CD4-positive, alpha-beta T cell treated with Interleukin-15 for 4 hours (primary cell): Measurements from ENCODE around the gene AOC3.

Source experiments
- DNase-seq: peaks from one replicate; pipeline ENCODE4 v3.0.0-alpha.2; 2020; ENCODE audit warnings: low spot score

AOC3 gene

GRCh38 chr17:42850954-42851353, at the start of gene AOC3:
TSS of gene AOC3 (plus strand) at chr17:42851199. CDS start at chr17:42851344, 145 bp downstream.
- DNase-seq = no peak

- no peak for DNase-seq
Observed at GRCh38 chr17:42803074-42803883, 47.7 kb upstream of the AOC3 start.

- DNase-seq = no peak
Observed at GRCh38 chr17:42804918-42805367, 46.1 kb upstream of the AOC3 start.

- no peak for DNase-seq
Observed at GRCh38 chr17:42806249-42806648, 44.8 kb upstream of the AOC3 start.

GRCh38 chr17:42809250-42809649, 41.7 kb upstream of the AOC3 start:
- no peak for DNase-seq

GRCh38 chr17:42814633-42815399, 36.2 kb upstream of the AOC3 start:
- DNase-seq = no peak

- DNase-seq = no peak
Observed at GRCh38 chr17:42817866-42818265, 33.1 kb upstream of the AOC3 start.

GRCh38 chr17:42818379-42818778, 32.6 kb upstream of the AOC3 start:
- no peak for DNase-seq

GRCh38 chr17:42819939-42820535, 31.0 kb upstream of the AOC3 start:
- DNase-seq = peak; percentile 55

GRCh38 chr17:42821176-42821575, 29.8 kb upstream of the AOC3 start:
- no peak for DNase-seq

GRCh38 chr17:42827472-42827871, 23.5 kb upstream of the AOC3 start:
- no peak for DNase-seq

- no peak for DNase-seq
Observed at GRCh38 chr17:42830971-42831370, 20.0 kb upstream of the AOC3 start.

- peak; percentile 12 for DNase-seq
Observed at GRCh38 chr17:42832213-42832933, 18.6 kb upstream of the AOC3 start.

- DNase-seq = peak; percentile 88
Observed at GRCh38 chr17:42832934-42833766, 17.8 kb upstream of the AOC3 start, which contains the start of gene PSME3. TSS of gene PSME3 (plus strand) at chr17:42833397. CDS start at chr17:42833632, 235 bp downstream.

- DNase-seq = no peak
Observed at GRCh38 chr17:42833767-42834422, 17.1 kb upstream of the AOC3 start.

GRCh38 chr17:42835732-42836131, 15.3 kb upstream of the AOC3 start:
- DNase-seq = no peak

- no peak for DNase-seq
Observed at GRCh38 chr17:42841975-42842685, 8.9 kb upstream of the AOC3 start.

GRCh38 chr17:42843358-42843934, 7.6 kb upstream of the AOC3 start:
- DNase-seq = peak; percentile 24

- DNase-seq = no peak
Observed at GRCh38 chr17:42844271-42844670, 6.7 kb upstream of the AOC3 start, which contains the start of gene AOC2. TSS of gene AOC2 (plus strand) at chr17:42844580. CDS start at chr17:42844627, 47 bp downstream.
